Fibroblast of mammary gland (primary cell): ENCODE data around the gene C17orf113.

Experiments
- DNase-seq: peaks from one replicate; pipeline ENCODE4 v3.0.0-alpha.2; 2010; ENCODE audit warnings: low read depth
- H3K4me3 ChIP-seq: 2 replicates; pipeline ENCODE4 v1.5.1; 2011; ENCODE audit warnings: low read depth, mild to moderate bottlenecking, low read length, moderate library complexity; ENCODE audit not compliant: control insufficient read depth
- CTCF ChIP-seq: conservative IDR thresholded peaks from 2 replicates; pipeline ENCODE4 v1.5.1; 2011; ENCODE audit warnings: low read depth, low read length, inconsistent platforms; ENCODE audit not compliant: control insufficient read depth, insufficient read depth

Gene C17orf113

GRCh38 chr17:42031584-42031983 is 18.8 kb downstream of the C17orf113 start:
- no peak overlapping the region for H3K4me3 ChIP-seq
- no peak for TF ChIP-seq CTCF
- no peak for DNase-seq

GRCh38 chr17:42028791-42029127 is 21.6 kb downstream of the C17orf113 start:
- no peak overlapping the region for H3K4me3 ChIP-seq
- no peak for TF ChIP-seq CTCF
- no peak for DNase-seq

- TF ChIP-seq CTCF: peak; percentile 13
Measured at GRCh38 chr17:42027961-42028790, 22.2 kb downstream of the C17orf113 start.

GRCh38 chr17:42027590-42027889 is 22.9 kb downstream of the C17orf113 start:
- no peak for TF ChIP-seq CTCF
- DNase-seq: no peak
- H3K4me3 ChIP-seq: no peak overlapping the region

More at GRCh38 chr17:42027961-42028790, 22.2 kb downstream of the C17orf113 start:
- no peak for DNase-seq
- H3K4me3 ChIP-seq: no peak overlapping the region

- DNase-seq: no peak
- TF ChIP-seq CTCF: no peak
- no peak overlapping the region for H3K4me3 ChIP-seq
Measured at GRCh38 chr17:42026857-42027589, 23.4 kb downstream of the C17orf113 start.

GRCh38 chr17:42025936-42026335 is 24.5 kb downstream of the C17orf113 start:
- no peak for DNase-seq
- no peak overlapping the region for H3K4me3 ChIP-seq
- TF ChIP-seq CTCF: no peak

- no peak for DNase-seq
- no peak overlapping the region for H3K4me3 ChIP-seq
- no peak for TF ChIP-seq CTCF
Measured at GRCh38 chr17:42025191-42025579, 25.2 kb downstream of the C17orf113 start.
